SK-N-SH (cell line): ENCODE results near the gene DCLRE1A. TPM values are rescaled to one million over a fixed set of nuclear protein-coding genes. Genes with fewer than 3 reads are reported as not detected.
A peak's percentile ranks its signal among the peaks of the same experiment; 100 is the strongest.

Experiments used
- CTCF ChIA-PET: fragments of 300-600, 350-600 bp; formaldehyde crosslinking; extraction: SDS; loops from one replicate; lab custom pipeline; 2021; lab: Yijun Ruan, JAX
- POLR2A ChIA-PET: fragments of 350-600 bp; sonication (Branson Sonifier 250); formaldehyde crosslinking; extraction: SDS; loops from one replicate; lab custom pipeline; 2020; ENCODE audit warnings: antibody characterized with exemption, inconsistent platforms; lab: Yijun Ruan, JAX
- DNase-seq: peaks from one replicate; pipeline ENCODE4 v3.0.0; 2012
- H2AFZ ChIP-seq: fragments of 200-600 bp; sonication (generic); 2 replicates; pipeline ENCODE4 v1.8.1; 2016; ENCODE audit warnings: antibody characterized with exemption, mild to moderate bottlenecking, low read depth
- H3F3A ChIP-seq: fragments of 200-600 bp; sonication (generic); replicated peaks from 2 replicates; pipeline ENCODE3; 2016; ENCODE audit warnings: antibody characterized with exemption, mild to moderate bottlenecking; ENCODE audit not compliant: insufficient read depth
- H3K27ac ChIP-seq, 2 experiments: fragments of 200-500 bp in 1 of 2; fragments of 200-600 bp in 1 of 2; sonication (Bioruptor generic) in 1 of 2; sonication (generic), shearing (Covaris generic) in 1 of 2; 2 replicates each; pipeline versions ENCODE4 v1.5.1 to v1.6.1; 2014 to 2016; ENCODE audit warnings: low read depth in 2 of 2, inconsistent platforms in 1 of 2, low read length in 1 of 2, mild to moderate bottlenecking in 1 of 2, mixed read lengths in 1 of 2
- H3K27me3 ChIP-seq: fragments of 200-600 bp; sonication (generic), shearing (Covaris generic); 2 replicates; pipeline ENCODE4 v1.6.1; 2016; ENCODE audit warnings: mixed run types; ENCODE audit not compliant: insufficient read depth
- H3K36me3 ChIP-seq, 2 experiments: fragments of 200-500 bp in 1 of 2; fragments of 200-600 bp in 1 of 2; sonication (Bioruptor generic) in 1 of 2; sonication (generic) in 1 of 2; replicated peaks in 1 of 2; 2 replicates each; pipeline versions ENCODE3 to v1.5.1; 2014 to 2016; ENCODE audit warnings: low read length in 1 of 2, mild to moderate bottlenecking in 1 of 2; ENCODE audit not compliant: insufficient read depth in 2 of 2, control insufficient read depth in 1 of 2
- H3K4me1 ChIP-seq, 2 experiments: fragments of 200-500 bp in 1 of 2; fragments of 200-600 bp in 1 of 2; sonication (Bioruptor generic) in 1 of 2; sonication (generic), shearing (Covaris generic) in 1 of 2; 2 replicates each; pipeline versions ENCODE4 v1.5.1 to v1.6.1; 2014 to 2016; ENCODE audit warnings: low read depth in 1 of 2, low read length in 1 of 2, mixed run types in 1 of 2; ENCODE audit not compliant: insufficient read depth in 2 of 2, control insufficient read depth in 1 of 2
- H3K4me2 ChIP-seq: fragments of 200-600 bp; sonication (generic), shearing (Covaris generic); 2 replicates; pipeline ENCODE4 v1.6.1; 2017; ENCODE audit warnings: mixed run types
- H3K4me3 ChIP-seq, 2 experiments: fragments of 200-500 bp in 1 of 2; fragments of 200-600 bp in 1 of 2; sonication (Bioruptor generic) in 1 of 2; sonication (generic), shearing (Covaris generic) in 1 of 2; 2 replicates each; pipeline versions ENCODE4 v1.5.1 to v1.8.1; 2014 to 2016; ENCODE audit warnings: low read depth in 2 of 2, inconsistent platforms in 1 of 2, low read length in 1 of 2, mild to moderate bottlenecking in 1 of 2, mixed read lengths in 1 of 2, moderate library complexity in 1 of 2
- H3K79me2 ChIP-seq: fragments of 200-600 bp; sonication (generic); 2 replicates; pipeline ENCODE4 v1.8.1; 2017; ENCODE audit warnings: mild to moderate bottlenecking; ENCODE audit not compliant: insufficient read depth
- H3K9ac ChIP-seq: fragments of 200-600 bp; sonication (generic); 2 replicates; pipeline ENCODE4 v1.6.1; 2017; ENCODE audit warnings: mixed run types
- H3K9me2 ChIP-seq: fragments of 200-600 bp; sonication (generic); 2 replicates; pipeline ENCODE4 v1.6.1; 2017; ENCODE audit warnings: mixed run types
- H3K9me3 ChIP-seq: fragments of 200-600 bp; sonication (generic); 2 replicates; pipeline ENCODE4 v1.6.1; 2017; ENCODE audit warnings: mixed run types, mild to moderate bottlenecking, moderate library complexity
- H4K20me1 ChIP-seq: fragments of 200-600 bp; sonication (generic); 2 replicates; pipeline ENCODE4 v1.6.1; 2017; ENCODE audit warnings: mild to moderate bottlenecking, mixed run types; ENCODE audit not compliant: insufficient read depth
- CTCF ChIP-seq: fragments of 200-600 bp; sonication (generic); IDR thresholded peaks from 2 replicates; pipeline ENCODE4 v1.6.1; 2017; ENCODE audit warnings: antibody characterized with exemption, mild to moderate bottlenecking, moderate library complexity
- ELF1 ChIP-seq: IDR thresholded peaks from 2 replicates; pipeline ENCODE4 v1.4.0; 2012
- FOSL2 ChIP-seq: IDR thresholded peaks from 2 replicates; pipeline ENCODE4 v1.4.0; 2012; ENCODE audit warnings: low read depth, mild to moderate bottlenecking, moderate library complexity, borderline replicate concordance
- FOXJ3 ChIP-seq: sonication (generic); formaldehyde crosslinking; IDR thresholded peaks from 2 replicates; pipeline ENCODE4 v1.5.1; 2020; ENCODE audit warnings: mild to moderate bottlenecking, missing genetic modification reagents
- GATA2 ChIP-seq: sonication (generic); formaldehyde crosslinking; IDR thresholded peaks from 2 replicates; pipeline ENCODE4 v1.5.0; 2020; ENCODE audit warnings: mild to moderate bottlenecking, missing genetic modification reagents
- IRF3 ChIP-seq: fragments of 150-350 bp; IDR thresholded peaks from 2 replicates; pipeline ENCODE4 v1.6.1; 2016; ENCODE audit warnings: mild to moderate bottlenecking, low read depth, low read length
- MXI1 ChIP-seq: IDR thresholded peaks from 2 replicates; pipeline ENCODE4 v1.6.1; 2012; ENCODE audit warnings: mild to moderate bottlenecking, low read depth, low read length, improper control_type of control experiment
- PBX3 ChIP-seq: IDR thresholded peaks from 2 replicates; pipeline ENCODE4; 2012
- SIN3A ChIP-seq: IDR thresholded peaks from 2 replicates; pipeline ENCODE4 v1.6.1; 2012; ENCODE audit warnings: low read depth, mild to moderate bottlenecking, low read length, moderate library complexity, borderline replicate concordance
- TAF1 ChIP-seq: IDR thresholded peaks from 2 replicates; pipeline ENCODE4 v1.6.1; 2012; ENCODE audit warnings: low read depth, mild to moderate bottlenecking, low read length, moderate library complexity, borderline replicate concordance
- TCF12 ChIP-seq: IDR thresholded peaks from 2 replicates; pipeline ENCODE4 v1.4.0; 2012
- TEAD4 ChIP-seq: IDR thresholded peaks from 2 replicates; pipeline ENCODE4 v1.4.0; 2012; ENCODE audit warnings: mild to moderate bottlenecking, borderline replicate concordance; ENCODE audit not compliant: insufficient read depth
- USF1 ChIP-seq: IDR thresholded peaks from 2 replicates; pipeline ENCODE4 v1.4.0; 2012; ENCODE audit warnings: low read depth, borderline replicate concordance
- ZBTB33 ChIP-seq: IDR thresholded peaks from 2 replicates; pipeline ENCODE4 v1.4.0; 2012; ENCODE audit warnings: low read depth, borderline replicate concordance
- WGBS: methylation state at CpG from one replicate; pipeline ENCODE4 v1.1.6; 2017; ENCODE audit warnings: low lambda C conversion rate; 5-methylcytosine and 5-hydroxymethylcytosine counted together
- polyA plus RNA-seq, 3 experiments: library from polyadenylated mRNA; depleted of rRNA; stranded (reverse); fragments of >200 nt; gene quantifications; 2 replicates each; pipeline ENCODE4 v1.2.3, GENCODE V29; 2012

Gene DCLRE1A
- polyA plus RNA-seq, 1 of the 3 experiments (the other 2 are of a cell fraction), result 2.6 TPM

DNA sequence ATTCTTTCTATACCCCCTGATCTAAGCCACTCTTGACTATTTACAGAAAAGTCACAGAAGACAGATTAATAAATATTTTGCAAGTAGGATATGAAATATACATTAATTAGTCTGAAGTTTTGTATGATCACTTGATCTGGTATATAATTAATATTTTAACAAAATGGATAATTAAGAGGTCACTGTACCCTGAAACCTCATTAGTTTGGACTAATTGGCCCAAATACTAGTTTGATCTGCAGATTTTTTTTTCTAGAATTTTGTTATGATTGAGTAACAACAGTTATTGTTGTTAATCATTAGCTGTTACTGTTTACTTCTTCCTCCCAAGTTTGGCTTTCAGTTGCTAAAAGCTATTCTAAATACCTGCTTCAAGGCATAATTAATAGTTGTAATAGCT, 3.3 kb upstream of the DCLRE1A start:
- H3K9me2 ChIP-seq, result no peaks in the 10 kb centered on the region
- H2AFZ ChIP-seq, result no peak overlapping the region
- H3F3A ChIP-seq, result peaks cover 6% of the 10 kb centered on the region
- ChIA-PET CTCF (interaction anchor here (1.4 kb wide), 2 partner anchors 14 to 245 kb away, joined by 3 to 4 read pairs; no protein-coding TSS in a partner anchor), POLR2A (no interaction called here)
- peaks cover 46% of the 10 kb centered on the region for H3K79me2 ChIP-seq
- H3K4me3 ChIP-seq, result no peak overlapping the region; a peak in 1 of 4 replicates
- H3K9me3 ChIP-seq, result no peaks in the 10 kb centered on the region
- no peaks in the 10 kb centered on the region for H3K27me3 ChIP-seq
- H3K36me3 ChIP-seq, result peaks cover 31 to 37% of the 10 kb centered on the region in 2 experiments
- peak overlapping the region; percentile 81; the same call in 1 of the 2 replicates for H3K4me2 ChIP-seq
- H3K27ac ChIP-seq, result no peak overlapping the region
- no peak overlapping the region for H3K9ac ChIP-seq
- H3K4me1 ChIP-seq, result peaks cover 12 to 22% of the 10 kb centered on the region in 2 experiments; a peak in 3 of 4 replicates
- DNase-seq, result no peak
- H4K20me1 ChIP-seq, result no peaks in the 10 kb centered on the region
- TF ChIP-seq TAF1 (no peak), CTCF (no peak), FOXJ3 (no peak), IRF3 (no peak), FOSL2 (no peak), USF1 (no peak), MXI1 (no peak), ELF1 (no peak)

DNA sequence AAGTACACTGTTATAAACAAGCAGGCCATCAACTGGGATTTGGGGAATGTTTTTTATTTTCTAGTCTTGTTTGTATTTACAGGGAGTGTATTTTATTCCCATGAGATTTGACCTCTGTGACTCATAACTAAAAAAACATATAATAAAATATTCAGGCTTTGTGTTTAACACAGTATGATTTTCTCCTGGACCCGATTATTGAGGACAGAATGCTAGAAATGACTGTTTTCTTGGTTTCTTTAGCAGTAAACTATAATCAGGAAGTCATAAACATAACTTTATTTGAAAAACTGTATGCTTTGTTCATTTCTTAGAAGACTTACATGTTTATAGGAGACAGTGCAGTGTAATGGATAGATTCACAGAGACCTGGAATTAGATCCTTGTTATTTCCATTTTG, 2.7 kb upstream of the DCLRE1A start:
- Histone ChIP-seq H3K9ac (no peak overlapping the region), H3K79me2 (peaks cover 47% of the 10 kb centered on the region)
- TF ChIP-seq ZBTB33 (no peak), TCF12 (no peak), GATA2 (CRISPR knock-in tag) (no peak), TEAD4 (no peak), SIN3A (no peak), FOXJ3 (no peak), PBX3 (no peak)
- TF ChIP-seq, all 33 proteins: peak for 0
- CTCF ChIA-PET, result interaction anchor here (1.4 kb wide), 1 partner anchor 15 kb away, joined by 3 read pairs; no protein-coding TSS in a partner anchor
- Histone ChIP-seq H4K20me1 (no peaks in the 10 kb centered on the region), H3K4me2 (peak overlapping the region; percentile 81), H2AFZ (no peak overlapping the region), H3F3A (peaks cover 6% of the 10 kb centered on the region), H3K4me1 (peaks cover 12 to 22% of the 10 kb centered on the region in 2 experiments; a peak in 3 of 4 replicates), H3K9me2 (no peaks in the 10 kb centered on the region), H3K27me3 (no peaks in the 10 kb centered on the region), H3K27ac (no peak overlapping the region), H3K4me3 (peak overlapping the region; percentile 73 to 95; a peak in 2 of 4 replicates), H3K9me3 (no peaks in the 10 kb centered on the region), H3K36me3 (peaks cover 31% of the 10 kb centered on the region in 2 experiments)
- WGBS, result 34% methylated on average over 1 of the region's 1 CpG
- POLR2A ChIA-PET, result no interaction called here
- DNase-seq, result no peak
